Activated CD4-positive, CD25-positive, alpha-beta regulatory T cell treated with anti-CD3 and anti-CD28 coated beads, Interleukin-2, amount 50 U/mL, for 16 hours (primary cell): Measurements from ENCODE around the gene UNC119.

Source experiments
- DNase-seq: peaks from one replicate; pipeline ENCODE4 v3.0.0-alpha.2; 2020; ENCODE audit warnings: low read depth, low spot score

Gene UNC119

DNA sequence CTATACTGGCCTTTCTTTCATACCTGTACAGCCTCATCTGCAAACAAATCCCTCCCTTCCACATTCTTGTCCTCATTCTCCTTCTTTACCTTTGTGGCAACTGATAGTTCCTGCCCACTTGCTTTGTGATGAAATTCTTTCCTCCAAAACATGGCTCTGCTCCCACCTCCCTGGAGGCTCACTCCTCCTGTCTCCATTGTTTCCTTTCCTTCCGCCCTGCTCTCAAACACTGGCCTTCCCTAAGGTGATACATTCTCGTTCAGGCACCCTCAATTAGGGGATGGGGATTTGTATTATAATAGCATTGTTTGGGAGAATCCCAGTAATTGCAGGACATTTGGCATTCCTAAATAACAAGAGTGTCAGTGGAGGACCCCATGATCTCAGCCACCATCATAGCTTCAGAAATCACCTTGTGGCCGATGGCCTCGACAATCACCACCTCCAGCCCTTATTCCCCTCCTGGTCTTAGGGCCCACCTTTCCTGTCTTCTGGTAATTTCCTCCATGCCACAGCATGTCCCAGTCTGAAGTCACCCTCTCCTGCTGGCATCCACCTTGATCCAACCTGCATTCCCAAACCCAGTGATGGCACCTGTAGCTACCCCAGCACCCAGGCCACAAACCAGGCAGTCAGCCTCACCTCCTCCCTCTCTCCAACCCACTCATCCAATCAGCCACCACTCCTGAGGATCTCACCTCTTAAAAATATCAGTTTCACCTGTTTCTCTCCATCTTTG lies 7.9 kb downstream of the UNC119 start:
- DNase-seq: no peak

DNA sequence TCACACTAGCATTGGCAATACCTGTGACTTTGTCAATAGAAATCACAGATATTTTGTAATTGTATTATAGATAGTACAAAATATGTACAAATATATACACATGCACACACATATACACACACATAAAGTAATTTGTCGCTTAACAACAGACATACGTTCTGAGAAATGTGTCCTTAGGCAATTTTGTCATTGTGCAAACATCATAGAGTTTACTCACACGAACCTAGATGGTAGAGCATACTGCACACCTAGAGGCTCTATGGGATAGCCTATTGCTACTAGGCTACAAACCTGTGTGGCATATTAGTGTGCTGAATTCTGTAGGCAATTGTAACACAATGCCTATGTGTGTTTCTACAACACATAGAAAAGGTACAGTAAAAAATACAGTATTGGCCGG lies 11.0 kb downstream of the UNC119 start:
- DNase-seq: no peak

DNA sequence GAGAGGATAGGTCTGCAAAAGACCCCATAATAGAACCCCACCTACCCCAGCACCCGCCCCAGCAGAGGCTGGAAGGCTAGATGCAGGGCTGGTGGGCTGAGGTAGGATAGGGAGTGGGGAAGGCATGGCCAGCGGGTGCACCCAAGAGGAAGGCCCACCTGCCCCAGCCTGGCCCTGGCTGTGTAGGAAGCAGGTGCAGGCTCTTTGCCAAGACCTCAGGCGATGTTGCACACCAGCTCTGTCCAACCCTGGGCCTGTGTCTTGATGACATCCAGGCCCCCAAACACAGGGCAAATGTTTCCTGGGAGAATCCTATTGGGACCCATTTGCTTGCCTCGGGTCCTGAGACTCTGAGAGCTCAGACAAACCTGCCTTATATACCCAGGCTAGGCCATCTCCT lies 12.2 kb downstream of the UNC119 start:
- DNase-seq: no peak

DNA sequence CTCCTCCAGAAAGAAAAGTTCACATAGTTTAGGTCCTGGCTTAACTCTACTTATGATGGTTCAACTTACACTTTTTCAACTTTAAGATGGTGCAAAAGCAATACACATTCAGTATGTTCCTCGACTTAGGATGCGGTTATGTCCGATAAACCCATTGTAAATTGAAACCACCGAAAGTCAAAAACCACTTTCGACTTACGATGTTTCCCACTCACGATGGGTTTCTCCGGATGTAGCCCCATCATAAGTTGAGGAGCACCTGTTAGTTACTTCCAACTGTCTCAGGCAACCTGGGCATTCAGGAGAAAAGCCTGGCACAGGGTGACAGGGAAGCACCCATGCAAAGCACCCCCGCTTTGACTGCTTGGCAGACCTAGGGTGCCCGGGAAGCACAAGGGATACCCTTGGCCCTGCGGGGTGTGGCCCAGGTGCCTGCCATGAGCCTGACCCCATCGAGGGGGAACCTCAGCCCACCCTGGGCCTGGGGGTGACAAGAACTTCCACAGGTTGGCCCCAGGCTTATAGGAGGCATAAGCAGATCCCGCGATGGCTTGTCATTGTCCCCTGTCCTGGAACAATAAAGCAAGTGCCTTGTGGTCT lies 14.0 kb downstream of the UNC119 start:
- no peak for DNase-seq

DNA sequence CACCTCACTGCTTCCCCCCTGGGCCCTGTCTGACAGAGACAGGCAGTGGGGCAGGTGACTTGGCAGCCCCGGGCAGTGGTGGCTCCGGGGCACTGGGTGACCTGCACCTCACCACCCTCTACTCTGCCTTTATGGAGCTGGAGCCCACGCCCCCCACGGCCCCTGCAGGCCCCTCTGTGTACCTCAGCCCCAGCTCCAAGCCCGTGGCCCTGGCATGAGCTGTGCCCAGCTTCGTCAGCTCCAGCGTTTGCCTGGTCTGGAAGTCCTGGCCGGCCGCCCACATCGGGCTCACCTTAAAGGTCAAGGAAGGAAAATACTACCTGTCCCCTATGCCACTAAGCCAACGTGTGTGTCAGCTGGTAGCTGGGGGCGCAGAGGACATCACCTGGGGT lies 15.2 kb downstream of the UNC119 start:
- no peak for DNase-seq

DNA sequence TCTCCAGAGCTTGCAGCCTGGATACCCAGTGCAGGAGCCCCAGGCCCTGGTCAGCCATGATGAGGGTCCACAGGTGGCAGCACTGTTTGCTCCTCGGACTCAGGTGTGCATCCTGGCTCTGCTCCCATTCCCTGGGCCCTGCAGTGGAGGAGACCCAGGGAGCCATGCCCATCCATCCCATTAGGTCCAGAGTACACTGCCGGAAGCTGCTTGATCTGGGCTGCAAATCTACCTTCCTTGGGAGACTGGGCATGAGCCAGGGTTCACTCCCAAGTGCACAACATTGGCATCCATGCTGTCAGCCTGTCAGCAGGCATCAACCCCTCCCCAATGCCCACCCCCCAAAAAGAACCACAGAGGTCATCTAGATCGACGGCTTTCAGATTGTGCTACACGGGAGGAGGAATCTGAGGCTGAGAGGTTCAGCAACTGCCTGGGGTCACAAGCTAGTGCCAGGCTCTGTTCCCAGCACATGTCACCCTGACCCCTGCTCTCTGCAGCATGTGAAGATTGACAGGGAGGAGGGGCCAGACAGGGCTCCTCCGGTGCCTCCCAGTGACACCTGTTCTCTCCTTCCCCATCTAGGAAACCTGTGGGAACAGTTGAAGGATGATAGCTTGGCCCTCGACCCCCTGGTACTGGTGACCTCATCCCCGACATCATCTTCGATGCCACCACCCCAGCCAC lies 15.7 kb downstream of the UNC119 start:
- no peak for DNase-seq

DNA sequence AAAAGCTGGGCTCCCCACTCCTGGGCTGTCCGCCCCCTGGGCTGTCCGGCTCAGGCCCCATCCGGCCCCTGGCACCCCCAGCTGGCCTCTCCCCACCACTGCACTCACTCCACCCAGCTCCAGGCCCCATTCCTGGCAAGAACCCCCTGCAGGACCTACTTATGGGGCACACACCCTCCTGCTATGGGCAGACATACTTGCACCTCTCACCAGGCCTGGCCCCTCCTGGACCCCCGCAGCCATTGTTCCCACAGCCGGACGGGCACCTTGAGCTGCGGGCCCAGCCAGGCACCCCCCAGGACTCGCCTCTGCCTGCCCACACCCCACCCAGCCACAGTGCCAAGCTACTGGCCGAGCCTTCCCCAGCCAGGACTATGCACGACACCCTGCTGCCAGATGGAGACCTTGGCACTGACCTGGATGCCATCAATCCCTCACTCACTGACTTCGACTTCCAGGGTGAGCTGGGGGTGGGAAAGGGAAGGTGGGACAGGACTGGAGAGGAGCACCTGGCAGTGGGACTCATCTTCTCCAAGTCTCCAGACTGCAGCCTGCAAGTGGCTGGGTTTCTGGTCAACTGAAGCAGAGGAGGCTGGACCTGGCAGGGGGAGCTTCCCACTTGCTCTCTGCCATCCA lies 17.6 kb downstream of the UNC119 start:
- DNase-seq: no peak

DNA sequence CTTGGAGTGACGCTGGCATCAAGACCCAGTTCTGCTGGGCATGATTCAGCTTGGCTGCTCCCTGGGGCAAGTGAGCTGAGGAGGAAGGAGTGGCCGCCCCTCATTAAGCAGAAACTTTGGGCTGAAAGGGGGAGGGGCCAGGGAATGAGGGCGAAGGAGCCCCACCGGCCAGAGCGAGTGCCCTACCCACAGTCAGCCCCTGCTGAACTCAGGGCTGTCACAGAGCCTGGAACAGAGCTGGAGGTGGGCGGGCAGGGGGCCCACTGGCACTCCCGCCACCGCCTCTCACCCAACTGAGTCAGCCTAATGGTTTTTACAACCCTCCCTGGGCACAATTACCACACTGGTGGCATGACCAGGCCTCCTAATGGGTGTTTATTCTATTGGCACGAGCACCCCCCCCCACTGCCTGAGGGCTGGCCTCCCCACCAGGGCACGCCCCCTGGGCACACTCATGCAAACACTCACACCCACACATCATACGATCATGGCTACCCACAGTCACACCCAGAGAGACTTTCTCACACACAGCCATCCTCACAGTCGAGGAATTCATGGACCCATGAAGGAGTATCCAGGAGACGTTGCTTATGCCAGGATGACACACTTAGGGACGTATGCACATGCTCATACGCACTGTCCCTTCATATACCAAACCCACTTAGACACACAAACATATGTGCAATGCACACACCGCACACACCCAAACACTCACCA lies 19.2 kb downstream of the UNC119 start:
- no peak for DNase-seq

DNA sequence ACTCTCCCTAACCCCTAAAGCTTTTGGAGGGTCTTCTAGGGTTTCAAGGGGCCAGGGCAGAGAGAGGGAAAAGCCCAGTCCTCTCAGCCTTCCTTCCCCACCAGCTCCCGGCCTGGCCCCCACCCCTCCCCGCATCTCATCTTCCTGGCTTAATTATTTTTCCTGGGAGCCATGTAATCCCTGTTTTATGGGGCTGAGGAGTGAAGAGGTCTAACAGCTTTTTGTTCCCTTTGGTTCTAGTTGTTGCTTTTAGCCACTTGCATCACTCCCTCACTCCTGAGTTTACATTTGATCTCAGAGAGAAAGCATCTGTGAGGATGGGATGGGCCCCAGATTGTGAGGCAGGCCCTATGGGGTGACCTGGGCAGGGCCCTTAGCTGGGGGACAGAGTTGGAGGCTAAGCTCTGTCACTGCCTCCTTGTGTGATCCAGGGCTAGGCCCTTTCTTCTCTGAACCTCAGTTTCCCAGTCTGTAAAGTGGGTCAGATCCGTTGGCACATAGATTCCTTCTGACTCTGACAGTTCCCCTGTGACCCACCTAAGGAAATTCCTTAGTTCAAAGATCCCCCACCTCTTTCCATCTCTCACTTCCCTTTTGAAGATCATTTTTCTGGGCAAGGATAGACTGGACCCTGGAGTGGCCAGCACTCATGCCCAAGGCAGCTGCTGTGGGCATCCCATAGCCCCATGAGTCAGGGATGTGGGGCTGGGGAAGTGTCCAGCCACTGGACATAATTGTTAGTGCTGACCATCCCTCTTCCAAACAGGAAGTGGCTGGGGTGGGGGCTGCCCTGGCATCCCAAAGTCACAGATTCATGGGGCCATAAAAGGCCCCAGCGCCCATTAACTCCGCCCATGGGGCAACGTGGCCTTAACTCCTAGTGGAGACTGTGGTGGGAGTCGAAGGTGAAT lies 20.1 kb downstream of the UNC119 start:
- DNase-seq: no peak

DNA sequence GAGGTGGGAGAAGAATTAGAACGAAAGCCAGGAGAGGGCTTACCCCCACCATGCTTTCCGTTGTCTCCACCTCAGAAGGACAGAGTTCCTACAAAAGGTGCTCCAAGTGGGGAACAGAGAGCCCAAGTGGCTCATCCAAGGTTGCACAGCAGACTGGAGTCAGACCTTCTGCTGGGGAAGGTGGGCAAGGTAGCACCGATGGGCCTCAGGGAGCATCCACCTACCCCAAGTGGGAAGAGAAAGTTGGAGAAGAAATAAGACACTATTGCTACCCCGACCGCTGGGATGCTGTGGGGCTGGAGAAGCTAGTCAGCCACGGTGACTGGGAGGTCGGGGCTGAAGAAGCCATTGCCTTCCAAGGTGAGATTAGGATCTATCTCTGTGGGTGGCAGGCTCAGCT lies 21.5 kb downstream of the UNC119 start:
- DNase-seq: no peak

DNA sequence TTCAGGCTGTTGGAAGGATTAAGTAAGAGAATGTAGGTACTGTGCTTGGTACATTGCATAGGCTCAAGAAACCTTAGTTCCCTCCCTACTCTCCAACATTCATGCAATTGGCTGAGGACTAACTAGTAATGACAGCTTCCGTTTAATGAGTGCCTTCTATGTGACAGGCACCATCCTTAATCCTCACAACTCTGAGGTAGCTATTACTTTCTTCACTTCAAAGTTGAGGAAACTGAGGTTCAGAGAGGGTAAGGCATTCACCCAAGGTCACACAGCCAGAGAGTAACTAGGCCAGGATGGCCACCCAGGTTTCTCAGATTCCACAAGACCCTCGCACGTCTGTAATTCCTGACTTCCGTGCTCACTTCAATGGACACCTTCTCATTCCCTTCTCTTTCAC lies 22.2 kb downstream of the UNC119 start:
- no peak for DNase-seq

DNA sequence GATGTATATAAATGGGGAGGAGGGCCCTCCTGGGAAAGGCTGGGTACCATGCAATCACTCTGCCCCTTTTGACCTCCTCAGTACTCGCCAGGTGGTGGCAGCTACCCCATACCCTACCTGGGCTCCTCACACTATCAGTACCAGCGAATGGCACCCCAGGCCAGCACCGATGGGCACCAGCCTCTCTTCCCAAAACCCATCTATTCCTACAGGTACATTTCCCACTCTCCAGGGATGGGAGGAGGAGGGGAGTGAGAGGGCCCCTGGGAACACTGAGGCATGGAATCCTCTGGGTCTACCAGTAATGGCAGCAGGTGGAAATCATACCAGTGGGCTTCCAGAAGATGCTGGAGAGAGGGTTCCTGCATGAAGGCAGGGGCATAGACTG lies 23.4 kb downstream of the UNC119 start:
- no peak for DNase-seq

DNA sequence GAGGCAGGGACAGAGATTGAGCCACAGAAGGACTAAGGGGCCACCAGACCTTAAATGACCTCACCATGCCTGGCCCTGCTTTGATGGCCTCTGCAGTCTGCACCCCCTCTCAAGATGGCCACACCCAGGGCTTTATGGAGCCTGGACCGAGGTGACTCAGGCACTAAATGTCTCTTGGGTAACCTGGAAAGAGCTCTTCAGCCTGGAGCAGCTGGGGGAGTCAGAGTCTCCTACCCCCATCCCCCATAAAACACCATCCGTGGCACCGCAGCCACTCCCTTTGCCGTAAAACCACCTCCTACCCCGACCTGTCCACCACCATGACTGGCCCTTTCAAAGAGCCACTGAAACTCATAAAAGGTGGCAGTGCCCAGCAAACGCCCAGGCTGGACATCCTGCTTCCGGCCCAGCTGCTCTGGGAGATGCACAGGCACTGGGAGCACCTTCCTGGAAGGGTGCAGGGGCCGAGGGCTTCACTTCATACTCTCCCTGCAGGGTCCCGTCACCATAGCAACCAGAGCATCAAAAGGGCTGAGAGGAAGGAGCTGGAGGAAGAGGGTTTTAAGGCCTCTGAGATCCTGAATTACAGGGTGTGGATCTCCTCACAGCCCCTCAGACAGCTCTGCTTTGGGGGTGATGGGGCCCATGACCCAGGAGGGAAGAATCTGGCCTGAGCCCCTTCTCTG lies 24.0 kb downstream of the UNC119 start:
- DNase-seq: no peak

DNA sequence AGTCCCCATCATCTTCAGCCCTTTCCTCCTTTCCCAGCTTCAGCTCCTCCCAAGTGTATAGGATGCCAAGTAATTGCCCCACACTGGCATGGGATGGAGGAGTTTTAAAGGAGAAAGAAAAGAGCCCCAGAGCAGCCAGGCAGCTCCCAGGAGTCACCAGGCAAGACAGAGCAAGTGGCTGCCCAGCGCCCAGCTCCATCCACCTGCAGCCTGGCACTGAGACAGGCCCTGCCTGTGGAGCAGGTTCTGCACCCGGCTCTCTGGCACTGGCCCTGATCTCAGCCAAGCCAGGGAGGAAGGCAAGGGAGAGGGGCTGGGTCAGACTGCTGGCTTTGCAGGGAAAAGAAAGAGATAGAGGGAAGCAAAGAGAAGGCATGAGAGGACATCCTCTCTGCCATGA lies 24.6 kb downstream of the UNC119 start:
- DNase-seq: no peak

DNA sequence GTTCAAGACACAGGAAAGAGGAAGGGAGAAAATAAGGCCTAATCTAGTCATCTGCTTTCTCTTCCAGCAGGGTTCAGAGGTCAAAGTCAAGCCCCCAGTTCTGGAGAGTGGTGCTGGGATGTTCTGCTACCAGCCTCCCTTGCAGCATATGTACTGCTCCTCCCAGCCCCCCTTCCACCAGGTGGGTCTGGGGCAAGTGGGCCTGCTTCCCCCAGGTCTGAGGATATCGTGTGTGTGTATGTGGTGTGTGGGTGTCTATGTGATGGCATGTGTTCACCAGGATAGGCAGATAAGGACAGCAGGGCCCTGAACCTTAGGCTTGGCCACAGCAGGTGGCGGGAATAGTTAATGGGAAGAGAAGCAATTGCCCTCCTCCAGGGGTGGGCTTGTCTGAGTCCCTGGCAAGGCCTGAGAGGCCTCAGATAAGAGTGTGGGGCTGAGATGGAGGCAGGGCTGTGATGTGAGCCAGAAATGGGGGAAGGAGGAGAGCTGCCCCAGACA lies 25.2 kb downstream of the UNC119 start:
- DNase-seq: no peak

DNA sequence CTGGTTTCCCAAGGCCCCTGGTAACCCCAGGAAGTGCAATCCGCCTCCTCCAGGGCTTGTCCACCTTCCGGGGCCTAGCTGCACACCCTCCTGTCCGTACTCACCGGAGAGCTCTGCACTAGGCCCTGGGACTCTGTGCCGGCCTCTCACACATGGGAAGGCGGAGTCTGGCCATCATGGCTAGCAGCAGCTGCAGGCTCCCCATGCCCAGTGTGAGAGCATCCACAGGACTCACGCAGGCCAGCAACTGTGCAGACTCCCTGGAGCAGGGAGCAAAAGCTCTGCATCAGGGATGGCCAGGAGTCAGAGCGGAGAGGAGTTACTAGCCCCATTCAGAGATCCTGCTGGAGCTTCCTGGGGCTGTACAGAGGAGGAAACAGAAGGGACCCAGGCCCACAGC lies 26.0 kb downstream of the UNC119 start:
- DNase-seq: no peak

DNA sequence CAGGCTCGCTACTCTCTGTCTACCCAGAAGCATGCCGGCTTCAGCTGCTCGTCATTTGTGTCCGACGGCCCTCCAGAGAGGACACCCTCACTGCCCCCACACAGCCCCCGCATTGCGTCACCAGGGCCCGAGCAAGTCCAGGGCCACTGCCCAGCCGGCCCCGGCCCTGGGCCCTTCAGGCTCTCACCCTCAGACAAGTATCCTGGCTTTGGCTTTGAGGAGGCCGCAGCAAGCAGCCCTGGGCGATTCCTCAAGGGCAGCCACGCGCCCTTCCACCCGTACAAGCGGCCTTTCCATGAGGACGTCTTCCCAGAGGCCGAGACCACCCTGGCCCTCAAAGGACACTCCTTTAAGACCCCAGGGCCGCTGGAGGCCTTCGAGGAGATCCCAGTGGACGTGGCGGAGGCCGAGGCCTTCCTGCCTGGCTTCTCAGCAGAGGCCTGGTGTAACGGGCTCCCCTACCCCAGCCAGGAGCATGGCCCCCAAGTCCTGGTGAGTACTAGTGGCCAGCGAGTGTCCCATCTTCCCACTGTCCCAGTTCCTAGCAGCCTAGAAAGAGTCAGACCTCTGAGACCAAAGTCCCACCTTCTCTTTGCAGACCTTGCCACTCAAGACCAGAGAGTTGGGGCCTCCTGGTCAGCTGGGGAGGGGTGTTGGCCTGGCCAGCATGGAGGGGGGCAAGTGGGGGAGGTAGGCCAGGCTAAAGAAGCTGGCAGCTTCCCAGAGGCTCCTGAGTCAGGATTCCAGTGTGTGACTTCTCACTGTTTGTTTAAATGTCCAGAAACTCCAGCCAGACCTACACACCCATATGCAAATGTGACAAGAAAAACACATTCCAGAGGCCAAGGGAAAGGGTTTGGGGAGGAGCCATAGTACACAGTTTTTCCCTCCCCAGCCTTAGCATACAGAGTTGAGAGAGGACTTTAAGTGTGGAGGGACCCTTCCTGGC lies 27.7 kb downstream of the UNC119 start:
- DNase-seq: no peak

DNA sequence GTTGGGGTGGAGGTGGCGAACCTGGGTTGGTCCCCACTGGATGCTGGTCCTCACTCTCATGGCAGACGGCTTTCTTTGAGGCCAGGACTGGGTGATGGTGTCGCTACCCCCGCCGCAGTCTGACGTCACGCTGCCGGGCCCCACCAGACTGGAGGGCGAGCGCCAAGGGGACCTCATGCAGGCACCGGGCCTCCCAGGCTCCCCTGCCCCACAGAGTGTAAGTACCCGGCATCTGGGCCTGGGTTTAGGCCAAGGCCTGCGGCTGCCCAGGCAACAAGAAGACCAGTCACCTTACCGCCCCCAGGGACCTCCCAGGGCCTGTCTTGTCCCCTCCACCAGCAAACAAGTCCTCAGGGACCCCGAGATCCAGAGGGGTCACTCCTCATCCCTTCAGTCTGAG lies 28.5 kb downstream of the UNC119 start:
- DNase-seq: no peak

DNA sequence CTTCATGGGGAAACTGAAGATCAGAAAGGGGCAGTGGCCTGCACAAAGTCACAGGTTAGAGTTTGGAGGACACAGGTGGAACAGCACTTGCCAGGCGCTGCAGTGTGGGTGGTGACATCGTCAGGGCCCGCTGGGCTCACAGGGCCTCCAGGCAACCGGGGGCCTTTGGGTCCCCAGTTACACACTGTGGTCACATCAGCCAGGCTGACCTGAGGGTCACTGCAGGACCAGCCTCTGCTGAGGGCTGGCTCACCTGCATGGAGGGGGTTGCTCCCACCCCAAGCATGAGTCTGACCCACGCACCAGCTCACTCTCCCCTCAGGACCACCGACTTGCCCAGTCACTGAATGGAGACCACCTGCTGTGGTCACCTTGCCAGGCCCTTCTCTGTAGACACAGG lies 29.2 kb downstream of the UNC119 start:
- no peak for DNase-seq
